ENCODE data around the gene TAOK3. TPM values are rescaled to one million over a fixed set of nuclear protein-coding genes. Genes with fewer than 3 reads are reported as not detected.

Gene TAOK3
- total RNA-seq, 1 experiment from 2014 or later: 39.1 TPM

DNA sequence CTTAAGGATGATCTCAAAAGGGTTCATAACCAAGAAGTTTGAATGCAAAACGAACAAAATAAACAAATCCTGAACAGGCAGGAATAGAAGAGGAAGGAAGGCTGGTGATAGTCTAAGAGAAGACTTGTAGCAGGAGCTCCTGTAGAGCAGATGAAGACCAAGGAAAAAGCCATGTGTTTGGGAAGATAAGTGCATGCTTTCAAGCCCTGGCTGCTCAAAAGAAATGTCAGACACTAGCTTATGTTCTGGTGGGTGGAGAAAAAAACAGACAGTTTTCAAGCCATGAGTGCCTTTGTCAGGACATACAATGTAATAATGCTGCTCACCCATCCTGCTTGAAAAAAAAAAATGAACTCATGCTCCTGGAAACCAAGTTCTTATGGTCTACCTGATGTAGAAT lies 27.4 kb downstream of the TAOK3 start:
- H3K36me3 Mint-ChIP-seq (ENCODE audit: insufficient read depth, unreplicated experiment): no peaks in the 10 kb centered on the region
- no peaks in the 10 kb centered on the region for H3K9me3 Mint-ChIP-seq (ENCODE audit: low read depth, unreplicated experiment)
- H3K27ac Mint-ChIP-seq (ENCODE audit: unreplicated experiment): no peak overlapping the region
- CTCF ChIA-PET: no interaction called here
- DNase-seq: no peak
- intact Hi-C loops (cut with micrococcal nuclease; ENCODE audit: unreplicated experiment): no loop called here
- BruUV-seq (replicated peaks): no TSS peak
- TF ChIP-seq, protein P1, sequence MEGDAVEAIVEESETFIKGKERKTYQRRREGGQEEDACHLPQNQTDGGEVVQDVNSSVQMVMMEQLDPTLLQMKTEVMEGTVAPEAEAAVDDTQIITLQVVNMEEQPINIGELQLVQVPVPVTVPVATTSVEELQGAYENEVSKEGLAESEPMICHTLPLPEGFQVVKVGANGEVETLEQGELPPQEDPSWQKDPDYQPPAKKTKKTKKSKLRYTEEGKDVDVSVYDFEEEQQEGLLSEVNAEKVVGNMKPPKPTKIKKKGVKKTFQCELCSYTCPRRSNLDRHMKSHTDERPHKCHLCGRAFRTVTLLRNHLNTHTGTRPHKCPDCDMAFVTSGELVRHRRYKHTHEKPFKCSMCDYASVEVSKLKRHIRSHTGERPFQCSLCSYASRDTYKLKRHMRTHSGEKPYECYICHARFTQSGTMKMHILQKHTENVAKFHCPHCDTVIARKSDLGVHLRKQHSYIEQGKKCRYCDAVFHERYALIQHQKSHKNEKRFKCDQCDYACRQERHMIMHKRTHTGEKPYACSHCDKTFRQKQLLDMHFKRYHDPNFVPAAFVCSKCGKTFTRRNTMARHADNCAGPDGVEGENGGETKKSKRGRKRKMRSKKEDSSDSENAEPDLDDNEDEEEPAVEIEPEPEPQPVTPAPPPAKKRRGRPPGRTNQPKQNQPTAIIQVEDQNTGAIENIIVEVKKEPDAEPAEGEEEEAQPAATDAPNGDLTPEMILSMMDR (IDR thresholded peaks at IDR 0.05; ENCODE audit: unreplicated experiment): no peak
- no peaks in the 10 kb centered on the region for H3K27me3 Mint-ChIP-seq (ENCODE audit: unreplicated experiment)
- H3K4me3 Mint-ChIP-seq (ENCODE audit: low read depth, unreplicated experiment): no peak overlapping the region
- peaks cover 25% of the 10 kb centered on the region for H3K4me1 Mint-ChIP-seq (ENCODE audit: low read depth, unreplicated experiment)

DNA sequence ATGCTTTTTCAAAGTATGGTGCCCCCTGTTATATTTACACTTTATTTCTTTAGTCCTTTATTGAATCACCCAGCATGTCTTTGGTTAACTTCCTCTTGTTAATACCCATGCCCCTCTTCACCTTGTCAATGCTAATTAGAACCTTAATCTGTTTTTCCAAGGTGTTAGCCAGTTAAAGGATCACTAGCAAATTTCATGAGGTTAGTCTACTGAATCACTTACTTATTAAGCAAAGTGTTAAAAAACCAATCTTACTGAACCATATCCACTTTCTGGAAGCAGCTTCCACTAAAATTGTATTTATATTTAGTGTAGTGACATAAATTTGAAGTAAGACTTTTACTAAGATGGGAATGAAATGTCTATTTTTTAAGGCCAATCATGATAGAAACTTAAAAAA lies 27.9 kb downstream of the TAOK3 start:
- CTCF ChIA-PET: no interaction called here
- H3K9me3 Mint-ChIP-seq (ENCODE audit: low read depth, unreplicated experiment): no peaks in the 10 kb centered on the region
- no peak overlapping the region for H3K4me3 Mint-ChIP-seq (ENCODE audit: low read depth, unreplicated experiment)
- TF ChIP-seq, protein P1 (IDR thresholded peaks at IDR 0.05; ENCODE audit: unreplicated experiment): no peak
- no peak for DNase-seq
- peaks cover 25% of the 10 kb centered on the region for H3K4me1 Mint-ChIP-seq (ENCODE audit: low read depth, unreplicated experiment)
- H3K27ac Mint-ChIP-seq (ENCODE audit: unreplicated experiment): no peak overlapping the region
- H3K36me3 Mint-ChIP-seq (ENCODE audit: insufficient read depth, unreplicated experiment): no peaks in the 10 kb centered on the region
- intact Hi-C loops (cut with micrococcal nuclease; ENCODE audit: unreplicated experiment): no loop called here
- BruUV-seq (replicated peaks): no TSS peak
- H3K27me3 Mint-ChIP-seq (ENCODE audit: unreplicated experiment): no peaks in the 10 kb centered on the region

DNA sequence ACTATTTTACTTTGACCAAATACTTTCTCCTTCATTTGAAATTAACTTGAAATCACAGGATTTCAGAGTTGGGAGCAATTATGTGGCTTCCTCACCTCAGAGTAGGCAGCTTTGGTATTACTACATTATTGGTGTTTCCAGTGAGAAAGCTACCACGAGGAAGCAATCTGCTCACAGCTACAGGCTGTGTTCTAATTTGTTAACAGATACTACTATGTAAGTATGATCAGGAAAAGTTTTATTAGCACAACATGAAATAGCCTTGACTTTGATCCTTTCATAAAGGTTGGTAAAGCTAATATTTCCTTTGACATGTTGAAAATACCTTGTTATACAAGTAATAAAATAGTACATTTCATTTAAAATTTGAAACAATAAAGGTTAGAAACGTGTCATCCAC lies 30.6 kb downstream of the TAOK3 start:
- TF ChIP-seq, protein P1 (IDR thresholded peaks at IDR 0.05; ENCODE audit: unreplicated experiment): no peak
- intact Hi-C loops (cut with micrococcal nuclease; ENCODE audit: unreplicated experiment): no loop called here
- BruUV-seq (replicated peaks): no TSS peak
- H3K4me1 Mint-ChIP-seq (ENCODE audit: low read depth, unreplicated experiment): peaks cover 14% of the 10 kb centered on the region
- H3K36me3 Mint-ChIP-seq (ENCODE audit: insufficient read depth, unreplicated experiment): no peaks in the 10 kb centered on the region
- no peak overlapping the region for H3K4me3 Mint-ChIP-seq (ENCODE audit: low read depth, unreplicated experiment)
- DNase-seq: no peak
- H3K27ac Mint-ChIP-seq (ENCODE audit: unreplicated experiment): no peak overlapping the region
- no peaks in the 10 kb centered on the region for H3K27me3 Mint-ChIP-seq (ENCODE audit: unreplicated experiment)
- no peaks in the 10 kb centered on the region for H3K9me3 Mint-ChIP-seq (ENCODE audit: low read depth, unreplicated experiment)
- CTCF ChIA-PET: interaction anchor here (1.3 kb wide), 1 partner anchor 15 kb away, joined by 3 read pairs; no protein-coding TSS in a partner anchor

DNA sequence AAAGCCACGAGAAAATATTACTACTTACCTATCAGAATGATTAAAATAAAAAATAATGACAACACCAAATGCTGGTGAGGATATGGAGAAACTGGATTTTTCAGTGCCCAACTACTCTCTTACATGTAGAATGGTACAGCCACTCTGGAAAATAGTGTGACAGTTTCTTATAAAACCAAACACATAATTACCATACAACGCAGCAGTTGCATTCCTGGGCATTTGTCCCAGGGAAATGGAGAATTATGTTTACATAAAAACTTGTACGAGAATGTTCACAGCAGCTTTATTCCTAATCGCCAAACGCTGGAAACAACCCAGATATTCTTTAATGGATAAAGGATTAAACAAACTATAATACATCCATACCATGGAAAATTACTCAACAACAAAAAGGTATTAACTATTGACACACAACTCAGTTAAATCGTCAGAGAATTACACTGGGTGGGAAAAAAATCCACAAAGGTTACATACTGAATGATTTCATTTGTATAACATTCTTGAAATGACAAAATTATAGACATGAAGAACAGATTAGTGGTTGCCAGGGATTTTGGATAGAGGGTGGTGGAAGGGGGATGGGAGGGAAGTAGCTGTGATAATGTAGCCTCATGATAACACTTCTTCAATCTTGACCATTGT lies 35.4 kb downstream of the TAOK3 start:
- no peaks in the 10 kb centered on the region for H3K36me3 Mint-ChIP-seq (ENCODE audit: insufficient read depth, unreplicated experiment)
- no peak overlapping the region for H3K4me3 Mint-ChIP-seq (ENCODE audit: low read depth, unreplicated experiment)
- no peak overlapping the region for H3K27ac Mint-ChIP-seq (ENCODE audit: unreplicated experiment)
- H3K4me1 Mint-ChIP-seq (ENCODE audit: low read depth, unreplicated experiment): peaks cover 37% of the 10 kb centered on the region
- TF ChIP-seq, protein P1 (IDR thresholded peaks at IDR 0.05; ENCODE audit: unreplicated experiment): no peak
- H3K27me3 Mint-ChIP-seq (ENCODE audit: unreplicated experiment): no peaks in the 10 kb centered on the region
- intact Hi-C loops (cut with micrococcal nuclease; ENCODE audit: unreplicated experiment): loop anchor here (2.0 kb wide), 1 partner anchor 19 kb away; no protein-coding TSS in a partner anchor
- DNase-seq: no peak
- H3K9me3 Mint-ChIP-seq (ENCODE audit: low read depth, unreplicated experiment): no peaks in the 10 kb centered on the region
- BruUV-seq (replicated peaks): no TSS peak
- CTCF ChIA-PET: interaction anchor here (0.6 kb wide), 1 partner anchor 36 kb away, joined by 3 read pairs; no protein-coding TSS in a partner anchor
